ENCODE results near the gene RFTN1.

DNA sequence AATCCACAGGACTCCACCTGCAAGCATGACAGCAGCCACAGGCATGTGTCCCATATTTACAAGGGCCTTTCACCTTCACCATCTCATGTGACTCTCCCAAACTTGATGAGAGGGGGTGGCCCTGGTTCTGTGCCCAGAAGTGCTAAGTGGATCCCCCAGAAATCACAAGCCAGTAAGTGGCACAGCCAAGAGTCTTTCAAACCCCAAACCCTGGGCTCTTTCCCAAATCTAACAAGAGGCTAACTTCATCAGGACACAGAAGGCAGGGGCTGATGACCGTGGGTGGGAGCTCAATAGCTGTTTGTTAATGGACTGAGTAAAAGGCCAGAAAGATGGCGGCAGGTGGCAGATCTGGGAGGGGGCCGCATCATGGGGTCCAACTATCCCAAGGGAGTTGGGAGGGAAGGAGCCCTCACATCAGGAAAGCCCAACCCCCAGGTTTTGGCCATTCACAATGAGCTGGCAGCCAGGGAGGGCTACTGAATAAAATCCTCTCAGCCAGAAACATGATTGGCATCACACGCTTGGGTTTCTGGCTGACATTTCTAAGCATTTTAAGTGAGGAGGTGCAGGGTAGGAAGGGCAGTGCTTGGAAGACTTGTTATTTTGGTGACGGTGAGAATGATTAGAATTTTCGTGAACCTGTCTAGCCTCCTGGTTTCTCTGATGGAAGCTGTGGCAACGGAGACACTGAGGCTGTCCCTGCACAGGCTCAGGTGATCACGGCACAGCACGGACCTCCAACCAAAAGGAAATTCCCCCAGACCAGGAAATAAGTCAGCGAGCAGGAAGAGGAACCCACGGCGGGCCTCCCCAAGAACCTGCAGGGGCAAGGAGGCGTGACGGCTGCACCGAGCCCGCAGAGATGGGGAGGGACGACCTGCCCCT is 139.2 kb downstream of the RFTN1 start:
- TF ChIP-seq CTCF (conservative IDR thresholded peaks at IDR 0.05; ENCODE audit: low read length): no peak
- TF ChIP-seq EZH2phosphoT487 (IDR thresholded peaks at IDR 0.05; ENCODE audit: borderline replicate concordance): no peak

All from Loucy (cell line).